ENCODE data around the gene PGAP1.
A peak's percentile ranks its signal among the peaks of the same experiment; 100 is the strongest.
"Not testable (repeated sequence)": the region's sequence is repeated elsewhere in the genome, so short reads cannot be mapped to it uniquely, and the experiment has no call there.

PGAP1 gene

GRCh38 chr2:196952936-196953335 lies 26.4 kb upstream of the PGAP1 start:
- no peak for DNase-seq (ENCODE audit: low spot score)

- no peak for DNase-seq (ENCODE audit: low spot score)
These were observed 25.5 kb upstream of the PGAP1 start for GRCh38 chr2:196951973-196952372.

- DNase-seq (ENCODE audit: low spot score): peak; percentile 9
These were observed 22.6 kb upstream of the PGAP1 start for GRCh38 chr2:196949116-196949515.

GRCh38 chr2:196944570-196944969 lies 18.1 kb upstream of the PGAP1 start:
- no peak for DNase-seq (ENCODE audit: low spot score)

GRCh38 chr2:196941398-196942078 lies 15.0 kb upstream of the PGAP1 start:
- no peak for DNase-seq (ENCODE audit: low spot score)

GRCh38 chr2:196939371-196939770 lies 12.9 kb upstream of the PGAP1 start:
- DNase-seq (ENCODE audit: low spot score): no peak

- no peak for DNase-seq (ENCODE audit: low spot score)
These were observed 8.9 kb upstream of the PGAP1 start for GRCh38 chr2:196935432-196935831.

- no peak for DNase-seq (ENCODE audit: low spot score)
These were observed 8.2 kb upstream of the PGAP1 start for GRCh38 chr2:196934672-196935071.

- no peak for DNase-seq (ENCODE audit: low spot score)
These were observed 5.0 kb upstream of the PGAP1 start for GRCh38 chr2:196931555-196931954.

- DNase-seq (ENCODE audit: low spot score): peak; percentile 54
These were observed 1.1 kb upstream of the PGAP1 start for GRCh38 chr2:196927376-196928225.

GRCh38 chr2:196925768-196926561 lies 542 bp downstream of the PGAP1 start:
- peak; percentile 56 for DNase-seq (ENCODE audit: low spot score)

- peak; percentile 9 for DNase-seq (ENCODE audit: low spot score)
These were observed 1.3 kb downstream of the PGAP1 start for GRCh38 chr2:196925051-196925767.

- DNase-seq (ENCODE audit: low spot score): no peak
These were observed 2.5 kb downstream of the PGAP1 start for GRCh38 chr2:196924051-196924450.

- no peak for DNase-seq (ENCODE audit: low spot score)
These were observed 7.6 kb downstream of the PGAP1 start for GRCh38 chr2:196918927-196919326.

GRCh38 chr2:196917802-196918201 lies 8.7 kb downstream of the PGAP1 start:
- DNase-seq (ENCODE audit: low spot score): no peak

- no peak for DNase-seq (ENCODE audit: low spot score)
These were observed 10.9 kb downstream of the PGAP1 start for GRCh38 chr2:196915507-196916189.

GRCh38 chr2:196914867-196915460 lies 11.5 kb downstream of the PGAP1 start:
- DNase-seq (ENCODE audit: low spot score): no peak

- DNase-seq (ENCODE audit: low spot score): no peak
These were observed 12.8 kb downstream of the PGAP1 start for GRCh38 chr2:196913691-196914090.

GRCh38 chr2:196905365-196905764 lies 21.1 kb downstream of the PGAP1 start:
- DNase-seq (ENCODE audit: low spot score): not testable (repeated sequence)

GRCh38 chr2:196902828-196903227 lies 23.7 kb downstream of the PGAP1 start:
- no peak for DNase-seq (ENCODE audit: low spot score)

All from SK-N-DZ (cell line).